ENCODE results near the gene KRTAP3-1.

- no peak for TF ChIP-seq HNRNPH1 (optimal IDR thresholded peaks at IDR 0.05; ENCODE audit: low read depth, low read length)
- TF ChIP-seq PTRF (tag; IDR thresholded peaks at IDR 0.05): no peak
- no peak for TF ChIP-seq NBN (IDR thresholded peaks at IDR 0.05; ENCODE audit: low read depth)
- no peak for TF ChIP-seq GABPA (tag; conservative IDR thresholded peaks at IDR 0.05; ENCODE audit: low read depth)
- no peak for TF ChIP-seq ZC3H4 (CRISPR knock-in tag; IDR thresholded peaks at IDR 0.05; ENCODE audit: borderline replicate concordance)
- TF ChIP-seq ZNF282 (CRISPR knock-in tag; IDR thresholded peaks at IDR 0.05): no peak
- TF ChIP-seq POLR2A (conservative IDR thresholded peaks at IDR 0.05): no peak
- no peak for TF ChIP-seq SP1 (CRISPR knock-in tag; IDR thresholded peaks at IDR 0.05)
Measured at GRCh38 chr17:41042953-41043352, 34.0 kb upstream of the KRTAP3-1 start.
